NCI-H345 treated with DMSO at 0.1 percent for 48 hours (cell line): ENCODE results near the gene BCAN.
A peak's percentile ranks its signal among the peaks of the same experiment; 100 is the strongest.

Source experiments
- DNase-seq: peaks from one replicate; lab custom pipeline; 2025; ENCODE audit not compliant: unreplicated experiment; lab: John Stamatoyannopoulos, UW

The BCAN gene

GRCh38 chr1:156643049-156643777 lies 1.3 kb downstream of the BCAN start:
- no peak for DNase-seq

DNA sequence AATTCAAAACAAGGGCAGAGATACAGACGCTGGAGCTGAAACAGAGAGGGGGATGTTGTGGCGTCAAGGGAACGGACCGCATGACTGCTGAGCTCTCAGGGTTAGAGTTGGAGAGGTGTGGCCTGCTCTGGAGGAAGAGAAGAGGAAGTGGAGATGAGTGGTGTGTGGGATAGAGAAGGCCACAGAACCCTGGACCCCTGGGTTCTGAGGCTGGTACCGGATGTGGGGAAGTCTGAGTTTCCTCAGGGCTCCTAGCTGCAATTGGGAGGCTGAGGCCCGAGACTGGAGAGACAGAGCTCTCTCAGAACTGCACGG lies 1.8 kb downstream of the BCAN start:
- no peak for DNase-seq

DNA sequence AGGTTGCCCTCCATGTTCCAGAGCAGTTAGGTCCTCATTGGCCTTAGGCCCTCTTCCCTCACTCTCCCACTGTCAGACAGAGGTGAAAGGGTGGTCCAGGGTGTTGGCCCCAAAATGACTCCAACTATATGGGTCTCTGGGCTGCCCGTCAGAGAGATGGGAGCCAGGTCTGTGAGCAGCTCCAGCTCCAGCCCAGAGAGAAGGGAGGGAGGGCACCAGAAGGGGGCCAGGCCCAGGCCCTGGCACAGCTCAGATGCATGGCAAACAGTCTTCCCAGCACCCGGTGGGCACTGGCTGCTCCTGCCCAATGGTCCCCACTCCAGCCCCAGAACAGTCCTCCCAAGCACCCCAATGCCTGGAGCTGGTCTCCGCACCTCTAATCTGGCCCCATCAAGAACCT lies 2.2 kb downstream of the BCAN start:
- DNase-seq, result no peak

- DNase-seq, result no peak
Measured at GRCh38 chr1:156644640-156645039, 2.7 kb downstream of the BCAN start.

DNA sequence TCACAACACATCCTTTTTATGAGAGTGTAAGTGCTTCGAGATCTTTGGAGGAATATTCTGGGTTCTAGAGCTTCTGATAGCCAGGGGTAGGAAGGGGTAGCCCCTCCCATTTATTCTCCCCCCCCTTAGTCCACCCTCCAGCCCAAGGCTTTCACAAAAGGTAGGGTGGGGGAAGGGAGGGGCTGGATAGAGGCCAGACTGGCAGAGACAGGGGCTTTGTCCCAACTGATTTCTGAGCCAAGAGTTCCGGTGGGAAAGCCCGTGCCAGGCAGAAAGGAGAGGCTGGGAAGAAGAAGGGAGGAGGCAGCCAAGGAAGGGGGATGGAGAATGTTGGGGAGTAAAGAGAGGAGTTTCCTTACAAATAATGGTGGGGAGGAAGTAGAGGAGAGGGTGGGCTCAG lies 3.1 kb downstream of the BCAN start:
- DNase-seq, result no peak

GRCh38 chr1:156645666-156646065 lies 3.7 kb downstream of the BCAN start:
- no peak for DNase-seq

DNA sequence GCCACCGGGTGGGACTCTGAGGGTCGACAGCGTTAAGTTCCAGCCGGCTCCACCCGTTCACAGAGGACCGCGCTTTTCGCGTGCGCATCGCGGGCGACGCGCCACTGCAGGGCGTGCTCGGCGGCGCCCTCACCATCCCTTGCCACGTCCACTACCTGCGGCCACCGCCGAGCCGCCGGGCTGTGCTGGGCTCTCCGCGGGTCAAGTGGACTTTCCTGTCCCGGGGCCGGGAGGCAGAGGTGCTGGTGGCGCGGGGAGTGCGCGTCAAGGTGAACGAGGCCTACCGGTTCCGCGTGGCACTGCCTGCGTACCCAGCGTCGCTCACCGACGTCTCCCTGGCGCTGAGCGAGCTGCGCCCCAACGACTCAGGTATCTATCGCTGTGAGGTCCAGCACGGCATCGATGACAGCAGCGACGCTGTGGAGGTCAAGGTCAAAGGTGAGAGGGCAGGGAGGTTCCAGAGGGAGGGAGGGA lies 4.9 kb downstream of the BCAN start:
- DNase-seq, result no peak

GRCh38 chr1:156647351-156647750 lies 5.4 kb downstream of the BCAN start:
- no peak for DNase-seq

- DNase-seq, result no peak
Measured at GRCh38 chr1:156648496-156648895, 6.6 kb downstream of the BCAN start.

DNA sequence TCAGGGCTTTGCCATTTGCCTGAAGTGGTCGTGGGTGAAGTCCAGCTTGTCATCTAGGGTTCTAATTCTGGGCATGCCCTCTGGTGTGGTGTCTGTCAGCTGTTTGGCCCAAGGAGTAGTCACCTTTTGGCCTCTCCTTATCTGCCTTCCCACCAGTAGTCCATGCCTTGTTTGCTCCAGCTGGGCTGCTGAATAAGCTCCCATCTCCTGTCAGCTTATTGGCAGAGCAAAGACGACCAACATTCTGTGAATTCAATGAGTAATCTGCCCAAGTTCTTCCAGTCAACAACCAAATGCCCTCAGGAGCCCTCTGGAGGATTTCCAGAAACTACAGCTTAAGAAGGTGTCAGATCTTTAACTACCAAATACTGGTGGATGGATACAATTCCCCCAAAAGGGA lies 7.0 kb downstream of the BCAN start:
- no peak for DNase-seq

GRCh38 chr1:156652131-156652991 lies 10.4 kb downstream of the BCAN start:
- no peak for DNase-seq

- no peak for DNase-seq
Measured at GRCh38 chr1:156652992-156653355, 11.1 kb downstream of the BCAN start.

- no peak for DNase-seq
Measured at GRCh38 chr1:156654700-156655099, 12.8 kb downstream of the BCAN start.

- no peak for DNase-seq
Measured at GRCh38 chr1:156655151-156655903, 13.4 kb downstream of the BCAN start.

GRCh38 chr1:156655904-156656516 lies 14.1 kb downstream of the BCAN start:
- DNase-seq, result no peak

- DNase-seq, result peak; percentile 42
Measured at GRCh38 chr1:156656806-156657740, 15.2 kb downstream of the BCAN start.

GRCh38 chr1:156657741-156658319 lies 15.9 kb downstream of the BCAN start:
- no peak for DNase-seq

- DNase-seq, result no peak
Measured at GRCh38 chr1:156658496-156658895, 16.6 kb downstream of the BCAN start.

DNA sequence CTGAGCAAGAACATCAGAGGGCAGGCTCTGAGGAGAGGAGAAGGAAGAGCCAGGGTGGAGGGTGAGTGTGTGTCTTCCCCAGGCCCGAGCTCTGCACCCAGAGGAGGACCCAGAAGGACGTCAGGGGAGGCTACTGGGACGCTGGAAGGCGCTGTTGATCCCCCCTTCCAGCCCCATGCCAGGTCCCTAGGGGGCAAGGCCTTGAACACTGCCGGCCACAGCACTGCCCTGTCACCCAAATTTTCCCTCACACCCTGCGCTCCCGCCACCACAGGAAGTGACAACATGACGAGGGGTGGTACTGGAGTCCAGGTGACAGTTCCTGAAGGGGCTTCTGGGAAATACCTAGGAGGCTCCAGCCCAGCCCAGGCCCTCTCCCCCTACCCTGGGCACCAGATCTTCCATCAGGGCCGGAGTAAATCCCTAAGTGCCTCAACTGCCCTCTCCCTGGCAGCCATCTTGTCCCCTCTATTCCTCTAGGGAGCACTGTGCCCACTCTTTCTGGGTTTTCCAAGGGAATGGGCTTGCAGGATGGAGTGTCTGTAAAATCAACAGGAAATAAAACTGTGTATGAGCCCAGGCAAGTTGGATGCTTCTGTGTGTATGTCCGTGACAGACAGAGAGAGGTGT lies 17.1 kb downstream of the BCAN start:
- no peak for DNase-seq

- DNase-seq, result no peak
Measured at GRCh38 chr1:156659661-156659987, 17.7 kb downstream of the BCAN start.
